Right lobe of liver (tissue), 4 donors: Measurements from ENCODE around the gene GDPGP1.

Source experiments
- CTCF ChIP-seq, 4 donors: fragments of 200-600 bp in 3 of 4; fragments of 450-650 bp in 1 of 4; IDR thresholded peaks; one replicate each; pipeline versions ENCODE4 v1.5.1 to v1.8.0; 2016 to 2022; ENCODE audit warnings: antibody characterized with exemption in 4 of 4, mild to moderate bottlenecking in 2 of 4
- POLR2A ChIP-seq: fragments of 450-650 bp; IDR thresholded peaks from one replicate; pipeline ENCODE4 v1.6.1; 2017; ENCODE audit warnings: antibody characterized with exemption, mild to moderate bottlenecking
- donor health status: DM: no; HTN: no; CAD: no.
- donor health status: DM: no; HTN: no; CAD: no.
- donor health status: DM: no; HTN: yes; CAD: no.

DNA sequence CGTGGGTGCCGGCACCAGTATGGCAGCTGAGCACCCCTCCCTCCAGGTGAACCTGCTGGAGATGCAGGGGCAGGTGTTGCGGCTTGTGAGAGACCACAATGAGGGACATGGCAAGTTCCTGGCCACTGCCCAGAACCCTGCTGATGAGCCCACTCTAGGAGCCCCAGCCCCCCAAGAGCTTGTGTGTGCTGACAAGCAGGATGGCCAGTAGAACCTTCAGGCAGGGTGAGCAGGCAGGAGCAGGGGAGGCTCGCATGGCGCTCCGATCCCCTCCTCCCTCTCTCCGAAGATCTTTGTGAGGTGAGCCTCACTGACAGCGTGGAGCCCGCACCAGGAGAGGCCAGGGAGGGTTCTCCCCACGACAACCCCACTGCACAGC lies 61.2 kb downstream of the GDPGP1 start:
- TF ChIP-seq CTCF (IDR thresholded peaks at IDR 0.05) (no peak), POLR2A (no peak)
